DOHH2 (cell line): ENCODE measurements around the gene OR9Q1.

ENCODE experiments used
- EZH2phosphoT487 ChIP-seq: fragments of 200-600 bp; sonication (generic); IDR thresholded peaks from 2 replicates; pipeline ENCODE4 v1.6.1; 2017; ENCODE audit warnings: borderline replicate concordance, mild to moderate bottlenecking, antibody characterized with exemption, low read length, moderate library complexity, mixed read lengths
- TF ChIP-seq, protein P1 (sequence below): fragments of 200-600 bp; sonication (generic); IDR thresholded peaks from one replicate; pipeline ENCODE4 v1.5.1; 2014; ENCODE audit warnings: antibody characterized with exemption, mild to moderate bottlenecking, low read depth, low read length; ENCODE audit not compliant: poor library complexity, severe bottlenecking

DNA sequence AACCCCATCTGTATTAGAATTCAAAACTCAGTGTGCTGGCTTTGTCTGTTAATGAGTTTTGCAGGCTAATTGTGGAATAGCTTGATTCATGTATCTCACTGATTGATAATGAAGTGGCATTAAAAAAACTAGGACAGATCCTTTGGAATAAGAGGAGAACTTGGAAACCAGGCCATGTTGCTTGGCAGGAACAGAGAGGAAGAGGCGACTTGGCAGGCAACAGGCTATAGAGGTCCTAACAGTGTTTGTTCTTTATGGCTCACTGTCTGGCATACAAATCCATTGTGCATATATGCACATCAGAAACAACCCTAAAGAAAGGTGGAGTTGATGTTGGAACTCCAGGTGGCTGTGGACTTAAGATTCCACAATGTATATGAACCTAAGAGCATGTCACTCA lies 119.1 kb downstream of the OR9Q1 start:
- TF ChIP-seq, protein P1, sequence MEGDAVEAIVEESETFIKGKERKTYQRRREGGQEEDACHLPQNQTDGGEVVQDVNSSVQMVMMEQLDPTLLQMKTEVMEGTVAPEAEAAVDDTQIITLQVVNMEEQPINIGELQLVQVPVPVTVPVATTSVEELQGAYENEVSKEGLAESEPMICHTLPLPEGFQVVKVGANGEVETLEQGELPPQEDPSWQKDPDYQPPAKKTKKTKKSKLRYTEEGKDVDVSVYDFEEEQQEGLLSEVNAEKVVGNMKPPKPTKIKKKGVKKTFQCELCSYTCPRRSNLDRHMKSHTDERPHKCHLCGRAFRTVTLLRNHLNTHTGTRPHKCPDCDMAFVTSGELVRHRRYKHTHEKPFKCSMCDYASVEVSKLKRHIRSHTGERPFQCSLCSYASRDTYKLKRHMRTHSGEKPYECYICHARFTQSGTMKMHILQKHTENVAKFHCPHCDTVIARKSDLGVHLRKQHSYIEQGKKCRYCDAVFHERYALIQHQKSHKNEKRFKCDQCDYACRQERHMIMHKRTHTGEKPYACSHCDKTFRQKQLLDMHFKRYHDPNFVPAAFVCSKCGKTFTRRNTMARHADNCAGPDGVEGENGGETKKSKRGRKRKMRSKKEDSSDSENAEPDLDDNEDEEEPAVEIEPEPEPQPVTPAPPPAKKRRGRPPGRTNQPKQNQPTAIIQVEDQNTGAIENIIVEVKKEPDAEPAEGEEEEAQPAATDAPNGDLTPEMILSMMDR, result no peak
- TF ChIP-seq EZH2phosphoT487, result no peak
